Neural crest cell (in vitro differentiated cells): ENCODE results near the gene OPN3. TPM values are rescaled to one million over a fixed set of nuclear protein-coding genes. Genes with fewer than 3 reads are reported as not detected.

Experiments
- DNase-seq: peaks from one replicate; pipeline ENCODE4 v3.0.0; 2021; ENCODE audit warnings: low read depth, mixed read lengths, low spot score
- H3K27ac Mint-ChIP-seq: one replicate; pipeline ENCODE4 v1.8.0; 2021; ENCODE audit warnings: mild to moderate bottlenecking, mixed read lengths; ENCODE audit not compliant: unreplicated experiment
- H3K27me3 Mint-ChIP-seq: 2 replicates; pipeline ENCODE4 v1.8.0; 2021; ENCODE audit warnings: low read depth, mild to moderate bottlenecking, mixed read lengths
- H3K36me3 Mint-ChIP-seq: 2 replicates; pipeline ENCODE4 v1.8.0; 2021; ENCODE audit warnings: low read depth, mild to moderate bottlenecking, mixed read lengths
- H3K4me1 Mint-ChIP-seq: 2 replicates; pipeline ENCODE4 v1.8.0; 2021; ENCODE audit warnings: mixed read lengths
- H3K4me3 Mint-ChIP-seq: one replicate; pipeline ENCODE4 v1.8.0; 2021; ENCODE audit warnings: mild to moderate bottlenecking, mixed read lengths
- H3K9me3 Mint-ChIP-seq: 2 replicates; pipeline ENCODE4 v1.8.0; 2021; ENCODE audit warnings: mixed read lengths
- total RNA-seq: library from RNA; stranded (reverse); gene quantifications from 2 replicates; pipeline ENCODE4 v1.2.1, GENCODE V29; 2021
- TF ChIP-seq, protein P1 (sequence below): fragments of 200-600 bp; sonication (generic); conservative IDR thresholded peaks from 2 replicates; pipeline ENCODE4 v1.5.0; 2021; ENCODE audit warnings: antibody characterized with exemption, mild to moderate bottlenecking

OPN3 gene
- total RNA-seq, 1 donor from 2014 or later = 31.2 TPM

GRCh38 chr1:241630005-241630404 lies 10.2 kb downstream of the OPN3 start:
- Mint-ChIP-seq H3K4me3 (no peak overlapping the region), H3K9me3 (peaks cover 2% of the 10 kb centered on the region), H3K27me3 (no peaks in the 10 kb centered on the region), H3K4me1 (no peaks in the 10 kb centered on the region), H3K27ac (no peak overlapping the region), H3K36me3 (peaks cover 16% of the 10 kb centered on the region)
- TF ChIP-seq, protein P1, sequence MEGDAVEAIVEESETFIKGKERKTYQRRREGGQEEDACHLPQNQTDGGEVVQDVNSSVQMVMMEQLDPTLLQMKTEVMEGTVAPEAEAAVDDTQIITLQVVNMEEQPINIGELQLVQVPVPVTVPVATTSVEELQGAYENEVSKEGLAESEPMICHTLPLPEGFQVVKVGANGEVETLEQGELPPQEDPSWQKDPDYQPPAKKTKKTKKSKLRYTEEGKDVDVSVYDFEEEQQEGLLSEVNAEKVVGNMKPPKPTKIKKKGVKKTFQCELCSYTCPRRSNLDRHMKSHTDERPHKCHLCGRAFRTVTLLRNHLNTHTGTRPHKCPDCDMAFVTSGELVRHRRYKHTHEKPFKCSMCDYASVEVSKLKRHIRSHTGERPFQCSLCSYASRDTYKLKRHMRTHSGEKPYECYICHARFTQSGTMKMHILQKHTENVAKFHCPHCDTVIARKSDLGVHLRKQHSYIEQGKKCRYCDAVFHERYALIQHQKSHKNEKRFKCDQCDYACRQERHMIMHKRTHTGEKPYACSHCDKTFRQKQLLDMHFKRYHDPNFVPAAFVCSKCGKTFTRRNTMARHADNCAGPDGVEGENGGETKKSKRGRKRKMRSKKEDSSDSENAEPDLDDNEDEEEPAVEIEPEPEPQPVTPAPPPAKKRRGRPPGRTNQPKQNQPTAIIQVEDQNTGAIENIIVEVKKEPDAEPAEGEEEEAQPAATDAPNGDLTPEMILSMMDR = no peak
- no peak for DNase-seq

GRCh38 chr1:241627453-241628259 lies 12.5 kb downstream of the OPN3 start:
- no peak overlapping the region for H3K4me3 Mint-ChIP-seq
- no peaks in the 10 kb centered on the region for H3K9me3 Mint-ChIP-seq
- peaks cover 12% of the 10 kb centered on the region for H3K36me3 Mint-ChIP-seq
- H3K4me1 Mint-ChIP-seq = no peaks in the 10 kb centered on the region
- no peaks in the 10 kb centered on the region for H3K27me3 Mint-ChIP-seq
- H3K27ac Mint-ChIP-seq = no peak overlapping the region
- TF ChIP-seq, protein P1 = peak; percentile 72
- no peak for DNase-seq

GRCh38 chr1:241624935-241625334 lies 15.2 kb downstream of the OPN3 start:
- Mint-ChIP-seq H3K36me3 (peaks cover 11% of the 10 kb centered on the region), H3K9me3 (no peaks in the 10 kb centered on the region), H3K27me3 (no peaks in the 10 kb centered on the region), H3K4me1 (no peaks in the 10 kb centered on the region), H3K27ac (no peak overlapping the region), H3K4me3 (no peak overlapping the region)
- TF ChIP-seq, protein P1 = no peak
- no peak for DNase-seq

GRCh38 chr1:241622669-241623068 lies 17.5 kb downstream of the OPN3 start:
- TF ChIP-seq, protein P1 = no peak
- no peak for DNase-seq
- Mint-ChIP-seq H3K4me3 (no peak overlapping the region), H3K4me1 (no peaks in the 10 kb centered on the region), H3K27ac (no peak overlapping the region), H3K36me3 (peaks cover 11% of the 10 kb centered on the region), H3K27me3 (no peaks in the 10 kb centered on the region), H3K9me3 (no peaks in the 10 kb centered on the region)

GRCh38 chr1:241617426-241617825 lies 22.7 kb downstream of the OPN3 start:
- H3K27ac Mint-ChIP-seq = no peak overlapping the region
- DNase-seq = no peak
- TF ChIP-seq, protein P1 = no peak
- H3K9me3 Mint-ChIP-seq = no peaks in the 10 kb centered on the region
- peaks cover 8% of the 10 kb centered on the region for H3K36me3 Mint-ChIP-seq
- no peaks in the 10 kb centered on the region for H3K4me1 Mint-ChIP-seq
- H3K27me3 Mint-ChIP-seq = no peaks in the 10 kb centered on the region
- no peak overlapping the region for H3K4me3 Mint-ChIP-seq
